NCI-H2196 (cell line): ENCODE measurements around the gene SDCCAG8.

Experiments
- DNase-seq: peaks from one replicate; lab custom pipeline; 2025; ENCODE audit not compliant: unreplicated experiment; lab: John Stamatoyannopoulos, UW

SDCCAG8 gene

DNA sequence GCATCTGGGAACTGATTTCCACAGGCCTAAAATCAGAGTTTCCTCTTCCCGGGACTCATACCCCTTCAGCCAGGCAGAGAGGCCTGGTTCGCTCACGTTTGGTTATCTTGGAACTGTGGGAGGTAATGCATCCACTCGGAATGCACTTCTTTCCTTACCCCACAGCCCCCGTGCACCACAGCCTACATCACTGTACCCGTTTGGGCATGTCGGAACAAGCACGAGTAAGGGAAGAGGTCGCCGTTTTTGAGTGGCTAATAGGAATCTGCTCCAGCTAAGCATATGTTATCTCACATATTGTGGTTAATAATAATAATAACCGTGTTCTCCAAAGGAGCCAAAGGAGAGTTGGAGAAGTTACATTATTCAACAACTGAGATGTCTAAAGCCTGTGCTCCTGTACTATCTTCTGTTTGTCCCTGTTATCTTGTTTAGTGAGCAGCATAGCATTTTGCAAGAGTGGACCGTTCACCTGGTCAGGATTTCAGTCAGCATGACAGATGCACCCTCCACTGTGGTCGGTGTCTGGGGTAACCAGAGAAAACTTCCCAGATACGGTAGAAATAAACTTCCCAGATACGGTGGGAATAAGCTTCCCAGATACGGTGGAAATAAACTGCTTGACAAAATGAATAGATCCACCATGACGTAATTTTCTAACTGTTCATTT is 198.6 kb downstream of the SDCCAG8 start:
- no peak for DNase-seq

- DNase-seq = no peak
Measured at GRCh38 chr1:243455760-243456651, 200.2 kb downstream of the SDCCAG8 start.

- no peak for DNase-seq
Measured at GRCh38 chr1:243457363-243457982, 201.6 kb downstream of the SDCCAG8 start.

DNA sequence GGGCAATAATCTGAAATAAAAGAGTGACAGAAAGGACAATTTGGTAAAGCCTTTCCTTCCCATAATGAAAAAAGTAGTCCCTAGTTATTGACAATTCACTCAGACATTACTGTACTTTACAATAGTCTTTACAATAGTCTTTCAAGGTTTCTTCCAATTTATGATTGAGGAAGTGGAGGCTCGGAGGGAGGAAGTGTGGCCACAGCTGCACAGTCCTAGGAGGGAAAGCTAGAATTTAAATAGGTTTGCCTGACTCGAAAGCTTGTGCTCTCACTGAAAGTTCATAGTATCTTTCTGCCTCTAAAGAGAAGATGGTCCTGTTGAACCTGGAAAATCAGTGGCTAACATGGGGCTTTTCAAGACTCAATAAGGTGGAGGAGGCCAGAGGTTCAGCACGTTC is 203.2 kb downstream of the SDCCAG8 start:
- no peak for DNase-seq

GRCh38 chr1:243461700-243462099 is 205.9 kb downstream of the SDCCAG8 start:
- no peak for DNase-seq

DNA sequence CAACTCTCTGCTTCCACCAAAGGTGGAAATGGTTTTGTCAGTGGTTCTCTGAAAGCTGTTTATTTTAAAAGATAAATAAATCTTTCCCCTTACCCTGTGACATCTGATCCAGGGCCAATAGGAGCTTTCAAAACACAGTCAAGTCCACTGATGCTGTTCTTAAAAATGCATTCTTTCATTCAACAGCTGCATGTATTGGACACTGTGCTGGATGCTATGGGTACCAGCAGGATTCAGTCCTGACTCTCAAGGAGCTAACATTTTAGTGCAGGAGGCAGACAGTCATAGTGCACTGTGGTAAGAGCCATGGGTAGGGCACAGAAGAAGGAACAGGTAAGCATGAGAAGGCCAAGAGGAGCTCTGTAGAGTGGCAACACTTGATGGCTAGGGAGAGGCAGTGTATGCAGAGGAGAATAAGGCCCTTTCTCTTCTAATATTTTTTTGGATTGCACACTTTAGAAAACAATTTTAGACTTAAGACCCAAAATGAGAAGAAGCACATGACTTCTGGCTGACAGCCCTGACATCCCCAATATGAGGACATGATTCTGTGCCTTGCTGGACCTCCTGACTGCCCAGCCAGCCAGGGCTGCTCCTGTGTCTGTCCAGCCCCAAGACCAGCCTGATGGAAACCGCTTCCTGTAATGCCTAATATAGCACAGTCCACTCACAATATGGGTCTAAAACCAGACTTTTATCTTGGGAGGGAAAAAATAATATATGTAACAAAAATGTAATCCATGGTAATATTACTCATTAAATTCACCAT is 207.3 kb downstream of the SDCCAG8 start:
- DNase-seq = no peak

DNA sequence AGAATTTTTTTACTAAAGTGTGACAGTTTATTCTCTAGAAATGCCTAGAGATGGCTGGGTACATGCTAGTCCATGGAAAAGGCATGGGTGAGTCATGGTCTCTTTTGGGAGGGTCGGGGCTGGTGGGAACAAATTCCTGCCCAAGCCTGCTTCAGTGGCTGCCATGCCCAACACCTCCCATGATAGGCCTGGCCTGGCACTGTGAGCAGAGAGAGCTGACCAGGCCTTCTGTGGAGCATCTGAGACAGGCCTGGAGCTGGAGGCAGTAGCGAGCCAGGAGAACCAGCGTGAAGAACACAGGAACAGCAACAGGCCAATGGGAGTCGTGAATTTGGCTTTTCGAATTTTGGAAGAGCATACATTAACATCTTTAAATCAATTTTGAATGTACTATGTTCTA is 209.2 kb downstream of the SDCCAG8 start:
- no peak for DNase-seq

DNA sequence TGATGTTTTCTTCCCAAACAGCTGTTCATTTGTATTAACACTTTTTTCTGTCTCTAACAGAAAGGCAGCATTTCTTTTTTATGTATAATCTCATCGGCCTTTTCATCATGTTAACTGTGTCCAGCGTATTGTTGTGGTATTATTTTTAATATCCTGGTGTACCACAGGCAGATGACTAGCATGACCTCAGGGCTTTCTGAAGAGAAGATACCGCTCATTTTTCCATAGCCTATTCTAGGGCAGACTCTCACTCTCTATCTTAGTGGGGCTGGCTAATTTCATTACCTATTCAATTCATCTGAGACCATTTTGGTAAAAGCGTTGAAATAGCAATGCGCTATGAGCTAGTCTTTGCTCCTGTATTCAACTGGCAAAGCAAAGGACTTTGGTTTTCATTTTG is 209.9 kb downstream of the SDCCAG8 start:
- DNase-seq = no peak

- no peak for DNase-seq
Measured at GRCh38 chr1:243469497-243469896, 213.7 kb downstream of the SDCCAG8 start.

- no peak for DNase-seq
Measured at GRCh38 chr1:243470502-243470901, 214.7 kb downstream of the SDCCAG8 start.

DNA sequence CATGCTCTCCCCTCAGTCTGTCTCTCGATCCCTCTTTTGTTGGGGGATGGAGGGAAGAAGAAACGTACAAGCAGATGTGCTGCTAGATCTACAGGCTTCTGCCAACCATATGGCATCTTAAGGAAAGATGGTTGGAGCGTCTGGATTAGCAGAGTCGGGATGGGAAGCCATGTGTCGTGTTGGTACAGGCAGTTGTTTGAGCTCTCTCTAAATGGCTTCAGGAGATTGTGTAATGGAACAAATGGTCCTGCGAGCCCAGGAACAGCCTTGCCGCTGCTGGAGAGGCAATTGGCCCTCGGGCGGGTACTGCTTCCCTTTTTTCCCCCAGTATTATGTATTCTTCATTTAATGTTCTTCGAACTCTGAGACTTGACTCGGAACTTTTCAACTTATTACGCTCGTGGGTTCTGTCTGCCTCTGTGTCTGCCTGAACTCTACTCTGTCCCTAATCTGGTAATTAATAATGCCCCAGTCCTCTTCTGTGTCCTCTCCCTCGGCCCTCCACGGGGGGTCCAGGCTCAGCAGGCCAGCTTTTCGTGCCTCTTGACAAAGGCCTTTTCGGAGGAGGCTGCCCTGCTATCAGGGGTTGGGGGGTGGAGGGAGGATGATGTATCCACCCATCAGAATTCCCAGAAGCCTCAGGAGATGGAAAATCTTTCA is 215.3 kb downstream of the SDCCAG8 start:
- no peak for DNase-seq

DNA sequence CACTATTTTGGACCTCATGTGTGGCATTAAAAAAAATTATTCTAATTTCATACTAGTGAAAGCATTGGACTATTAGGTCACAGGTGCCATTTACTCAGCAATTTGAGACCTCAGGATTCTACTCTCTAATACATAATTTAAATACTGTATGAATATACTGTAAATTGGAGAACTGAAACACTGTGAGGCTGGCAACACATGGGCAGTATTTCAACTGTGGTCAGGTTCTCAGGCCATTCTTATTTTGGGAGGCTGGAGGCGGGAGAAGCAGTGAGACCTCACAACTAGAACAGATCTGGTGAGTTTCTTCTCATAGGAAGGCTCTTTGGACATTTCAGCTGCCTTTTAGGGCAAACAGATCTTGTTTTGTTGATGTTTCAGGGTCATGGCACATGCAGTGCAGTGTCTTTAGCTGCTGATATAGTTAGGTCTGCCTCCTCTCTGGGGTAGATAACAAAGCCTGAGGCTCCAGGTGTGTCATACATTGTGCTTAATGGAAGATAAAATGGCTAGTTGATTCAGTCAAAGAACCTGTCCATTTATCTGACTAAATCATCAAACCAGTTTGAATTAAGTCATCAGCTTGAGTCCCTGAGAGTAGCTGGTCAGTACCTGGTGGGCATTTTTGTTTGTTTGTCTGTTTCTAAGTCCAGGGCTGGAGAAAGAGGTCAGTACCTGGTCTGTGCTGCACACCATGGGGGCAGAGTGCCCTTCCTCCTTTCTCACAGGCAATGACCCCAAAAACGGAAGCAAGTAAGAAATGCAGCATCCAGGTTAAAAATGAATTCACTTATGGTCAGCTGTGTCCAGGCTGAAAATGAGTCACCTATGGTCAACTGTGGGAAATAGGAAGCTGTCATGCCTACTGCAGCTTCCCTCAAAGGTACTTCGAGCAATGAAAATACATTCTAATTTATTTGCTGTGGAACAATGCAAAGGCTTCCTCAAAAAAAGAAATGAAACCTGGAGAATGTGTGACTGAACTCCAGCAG is 216.2 kb downstream of the SDCCAG8 start:
- DNase-seq = no peak

GRCh38 chr1:243473227-243474135 is 217.6 kb downstream of the SDCCAG8 start:
- DNase-seq = no peak

DNA sequence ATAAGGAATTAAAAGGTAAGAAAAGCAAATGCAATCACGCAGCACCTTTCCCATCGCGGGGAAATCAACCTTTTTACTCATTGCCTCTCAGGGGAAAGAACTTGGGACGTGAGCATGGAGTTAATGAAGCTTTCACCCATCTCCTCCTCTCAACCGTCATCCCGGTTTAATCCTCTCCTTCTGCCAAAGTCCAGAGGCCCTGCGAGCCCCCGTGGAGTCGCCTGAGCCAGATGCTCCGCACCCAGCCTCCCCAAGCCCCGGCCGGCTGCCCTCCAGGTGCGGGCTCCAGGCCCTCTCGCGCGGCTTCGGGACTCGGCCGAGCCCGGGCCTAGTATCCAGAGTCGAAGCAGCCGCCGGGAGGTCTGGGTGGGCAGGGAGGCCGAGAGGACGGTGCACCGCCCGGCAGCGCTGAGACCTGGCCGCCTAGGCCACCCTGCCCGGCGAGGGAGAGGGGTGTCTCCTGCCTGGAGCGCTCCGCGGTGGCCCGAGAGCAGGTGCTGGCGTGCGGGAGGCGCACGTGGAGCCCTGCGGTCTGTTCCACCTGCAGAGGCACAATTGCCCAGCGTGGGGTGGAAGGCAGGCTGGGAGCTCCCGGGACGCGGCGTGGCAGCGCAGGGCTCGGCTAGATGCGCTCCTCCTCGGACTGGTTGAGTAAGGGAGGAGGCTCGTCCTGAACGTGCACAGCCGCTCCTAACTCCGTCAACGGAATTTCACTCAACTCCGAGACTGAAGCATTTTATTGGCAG is 218.5 kb downstream of the SDCCAG8 start:
- no peak for DNase-seq

DNA sequence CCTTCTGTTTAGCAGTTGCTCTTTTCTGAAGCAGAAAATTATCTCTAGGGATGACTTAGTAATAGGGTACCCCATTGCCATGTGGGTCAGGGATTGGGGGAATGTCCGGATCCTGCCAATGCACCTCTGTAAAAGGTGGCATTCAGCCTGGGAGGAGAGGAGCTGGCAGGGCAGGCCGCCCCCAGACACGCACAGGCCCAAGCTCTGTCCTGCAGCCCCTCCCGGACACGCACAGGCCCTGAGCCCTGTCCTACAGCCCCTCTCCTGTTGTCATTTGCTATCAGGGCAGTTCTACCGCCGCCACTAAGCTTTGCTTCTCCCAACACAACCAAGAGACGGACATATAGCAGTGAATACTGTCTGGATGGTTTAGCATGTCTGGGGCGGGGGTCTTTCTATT is 219.1 kb downstream of the SDCCAG8 start:
- DNase-seq = no peak

- DNase-seq = no peak
Measured at GRCh38 chr1:243475966-243476365, 220.1 kb downstream of the SDCCAG8 start.

GRCh38 chr1:243477731-243478290 is 222.0 kb downstream of the SDCCAG8 start:
- no peak for DNase-seq
